Measurements from ENCODE around the gene DIRAS1.
"Not testable (repeated sequence)": the region's sequence is repeated elsewhere in the genome, so short reads cannot be mapped to it uniquely, and the experiment has no call there.

DIRAS1 gene

GRCh38 chr19:2668175-2668763 is 52.9 kb downstream of the DIRAS1 start:
- no peak for DNase-seq

- not testable (repeated sequence) for DNase-seq
These were observed 53.8 kb downstream of the DIRAS1 start for GRCh38 chr19:2667349-2667748.

GRCh38 chr19:2666344-2666994 is 54.7 kb downstream of the DIRAS1 start:
- DNase-seq, result no peak

- DNase-seq, result no peak
These were observed 56.1 kb downstream of the DIRAS1 start for GRCh38 chr19:2665103-2665502.

Data from CD4-positive, alpha-beta T cell treated with Interferon alpha-2 for 1 hour (primary cell).